Ishikawa (cell line): Measurements from ENCODE around the gene MRPL1.

Source experiments
- CREB1 ChIP-seq: IDR thresholded peaks from 2 replicates; pipeline ENCODE4 v1.6.1; 2012; ENCODE audit warnings: low read depth
- MAX ChIP-seq: IDR thresholded peaks from 2 replicates; pipeline ENCODE4 v1.6.1; 2012
- RAD21 ChIP-seq: IDR thresholded peaks from 2 replicates; pipeline ENCODE4 v1.6.1; 2012; ENCODE audit warnings: low read depth
- REST ChIP-seq: IDR thresholded peaks from 2 replicates; pipeline ENCODE4 v1.6.1; 2012; ENCODE audit warnings: low read depth, mild to moderate bottlenecking
- TCF12 ChIP-seq: IDR thresholded peaks from 2 replicates; pipeline ENCODE4 v1.6.1; 2012; ENCODE audit warnings: low read depth
- TF ChIP-seq, protein P1 (sequence below): IDR thresholded peaks from 2 replicates; pipeline ENCODE4 v1.6.1; 2012

DNA sequence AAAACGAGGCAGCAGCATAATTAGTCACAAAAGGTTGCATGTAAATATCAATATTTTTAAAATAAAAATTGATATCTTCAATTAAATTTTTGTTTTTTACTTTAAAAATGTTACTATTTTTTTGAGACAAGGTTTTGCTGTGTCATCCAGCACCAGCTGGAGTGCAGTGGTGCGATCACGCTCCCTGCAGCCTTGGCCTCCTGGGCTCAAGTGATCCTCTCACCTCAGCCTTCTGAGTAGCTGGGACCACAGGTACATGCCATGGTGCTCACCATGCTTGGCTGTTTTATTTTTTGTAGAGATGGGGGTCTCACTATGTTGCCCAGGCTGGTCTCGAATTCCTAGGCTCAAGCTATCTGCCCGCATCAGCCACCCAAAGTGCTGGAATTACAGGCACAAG, 97.7 kb downstream of the MRPL1 start:
- TF ChIP-seq MAX (no peak), RAD21 (no peak), TCF12 (no peak), REST (no peak), CREB1 (no peak)
- TF ChIP-seq, protein P1, sequence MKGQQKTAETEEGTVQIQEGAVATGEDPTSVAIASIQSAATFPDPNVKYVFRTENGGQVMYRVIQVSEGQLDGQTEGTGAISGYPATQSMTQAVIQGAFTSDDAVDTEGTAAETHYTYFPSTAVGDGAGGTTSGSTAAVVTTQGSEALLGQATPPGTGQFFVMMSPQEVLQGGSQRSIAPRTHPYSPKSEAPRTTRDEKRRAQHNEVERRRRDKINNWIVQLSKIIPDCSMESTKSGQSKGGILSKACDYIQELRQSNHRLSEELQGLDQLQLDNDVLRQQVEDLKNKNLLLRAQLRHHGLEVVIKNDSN, result no peak
